NCI-H69 (cell line): ENCODE data around the gene OR8B3.
A peak's percentile ranks its signal among the peaks of the same experiment; 100 is the strongest.
"Not testable (repeated sequence)": the region's sequence is repeated elsewhere in the genome, so short reads cannot be mapped to it uniquely, and the experiment has no call there.

Experiments
- DNase-seq: peaks from one replicate; lab custom pipeline; 2025; lab: John Stamatoyannopoulos, UW

Gene OR8B3, protein sequence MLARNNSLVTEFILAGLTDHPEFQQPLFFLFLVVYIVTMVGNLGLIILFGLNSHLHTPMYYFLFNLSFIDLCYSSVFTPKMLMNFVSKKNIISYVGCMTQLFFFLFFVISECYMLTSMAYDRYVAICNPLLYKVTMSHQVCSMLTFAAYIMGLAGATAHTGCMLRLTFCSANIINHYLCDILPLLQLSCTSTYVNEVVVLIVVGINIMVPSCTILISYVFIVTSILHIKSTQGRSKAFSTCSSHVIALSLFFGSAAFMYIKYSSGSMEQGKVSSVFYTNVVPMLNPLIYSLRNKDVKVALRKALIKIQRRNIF

GRCh38 chr11:124398924-124399323, at the start of gene OR8B3:
Gene OR8B3, minus strand, starts transcription at chr11:124399024. Its CDS starts 1,673 bp downstream, at chr11:124397351.
- DNase-seq = no peak

DNA sequence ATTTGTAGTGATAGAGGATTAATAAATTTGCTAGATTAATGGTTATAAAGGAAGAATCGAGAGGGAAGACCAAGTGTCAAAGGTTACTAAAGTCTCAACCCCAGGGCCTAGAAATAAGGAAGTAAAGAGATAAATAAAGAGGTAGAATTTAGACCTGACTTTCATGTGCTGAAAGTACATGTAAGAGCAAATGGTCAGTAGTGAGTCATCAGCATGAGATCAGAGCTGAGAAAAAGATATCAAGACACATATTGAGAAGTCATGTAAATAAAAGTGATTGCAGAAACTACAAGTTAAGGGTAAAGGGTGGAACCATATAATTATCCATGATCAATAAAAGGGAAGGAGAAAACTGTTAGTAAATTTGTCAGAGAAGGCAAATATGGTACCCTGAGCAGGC, 48.1 kb upstream of the OR8B3 start:
- DNase-seq = no peak

DNA sequence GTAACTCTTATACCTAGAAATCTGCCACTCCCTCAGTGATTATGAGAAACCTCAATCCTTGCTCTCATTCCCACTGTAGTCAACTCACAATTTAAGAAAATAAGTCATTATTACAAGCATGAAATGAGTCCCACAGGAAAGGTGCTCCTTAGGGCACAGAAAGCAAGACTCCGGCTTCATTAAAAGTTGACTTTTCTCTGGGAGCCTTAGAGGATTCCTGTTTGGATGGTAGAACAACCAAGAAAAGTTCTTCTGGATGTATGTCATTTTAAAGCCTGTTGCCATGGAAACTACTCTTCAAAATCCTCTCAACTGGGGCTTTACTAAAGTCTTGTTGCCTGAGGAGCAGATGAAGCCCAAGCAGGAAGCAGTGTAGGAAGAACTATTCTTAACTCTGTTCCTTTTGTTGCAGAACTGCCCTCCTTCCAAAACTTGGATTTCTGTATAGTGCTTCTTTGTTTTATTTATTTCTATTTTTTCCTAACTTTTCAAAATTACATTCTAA, 46.9 kb upstream of the OR8B3 start, which contains the start of gene OR8B8:
OR8B8 (minus strand) TSS at position 51 of the 505 bp plus-strand sequence. CDS start 4,611 bp downstream, outside the sequence.
- no peak for DNase-seq

- no peak for DNase-seq
These were observed 44.0 kb upstream of the OR8B3 start for GRCh38 chr11:124442847-124443246.

DNA sequence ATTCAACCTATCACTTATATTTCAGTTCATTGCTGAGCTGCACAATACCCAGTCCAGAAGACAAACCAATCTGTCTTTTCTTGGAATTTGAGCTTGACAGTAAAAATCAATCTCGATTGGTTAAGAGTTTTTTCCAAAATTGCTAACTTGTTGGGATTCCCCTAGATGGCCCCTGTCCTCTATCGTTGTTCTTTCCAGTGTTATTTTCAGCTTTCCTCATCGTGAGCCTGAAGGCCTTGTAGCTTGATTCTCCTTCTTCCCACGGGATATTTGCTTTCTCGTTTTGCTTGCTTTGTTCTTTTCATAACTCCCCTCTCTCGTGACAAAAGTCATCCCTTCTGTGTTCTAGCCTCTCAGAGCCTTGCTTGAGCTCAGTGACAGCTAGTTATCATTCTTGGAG, 43.6 kb upstream of the OR8B3 start:
- DNase-seq = no peak

GRCh38 chr11:124441519-124441918, 42.7 kb upstream of the OR8B3 start:
- no peak for DNase-seq

- no peak for DNase-seq
These were observed 42.3 kb upstream of the OR8B3 start for GRCh38 chr11:124441081-124441480.

- no peak for DNase-seq
These were observed 41.8 kb upstream of the OR8B3 start for GRCh38 chr11:124440608-124441007.

DNA sequence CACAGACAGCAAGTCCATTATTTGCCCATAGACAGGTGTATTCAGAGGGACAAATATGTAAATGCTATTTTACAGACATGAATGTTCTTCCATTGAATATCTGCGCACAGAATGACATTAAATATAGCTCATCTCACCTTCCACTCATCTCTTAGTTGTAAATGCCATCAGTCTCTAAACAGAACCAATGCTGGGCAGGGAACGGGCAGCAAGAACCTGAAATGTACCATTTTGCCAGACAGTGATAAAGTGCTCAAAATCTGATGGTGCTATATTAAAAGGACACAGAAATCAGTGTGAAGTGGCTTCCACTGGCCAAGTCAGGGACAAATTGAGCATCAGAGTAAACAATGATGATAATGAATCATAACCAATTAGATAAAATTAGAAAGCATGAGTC, 35.9 kb upstream of the OR8B3 start:
- DNase-seq = no peak

GRCh38 chr11:124429599-124429998, 30.8 kb upstream of the OR8B3 start:
- no peak for DNase-seq

DNA sequence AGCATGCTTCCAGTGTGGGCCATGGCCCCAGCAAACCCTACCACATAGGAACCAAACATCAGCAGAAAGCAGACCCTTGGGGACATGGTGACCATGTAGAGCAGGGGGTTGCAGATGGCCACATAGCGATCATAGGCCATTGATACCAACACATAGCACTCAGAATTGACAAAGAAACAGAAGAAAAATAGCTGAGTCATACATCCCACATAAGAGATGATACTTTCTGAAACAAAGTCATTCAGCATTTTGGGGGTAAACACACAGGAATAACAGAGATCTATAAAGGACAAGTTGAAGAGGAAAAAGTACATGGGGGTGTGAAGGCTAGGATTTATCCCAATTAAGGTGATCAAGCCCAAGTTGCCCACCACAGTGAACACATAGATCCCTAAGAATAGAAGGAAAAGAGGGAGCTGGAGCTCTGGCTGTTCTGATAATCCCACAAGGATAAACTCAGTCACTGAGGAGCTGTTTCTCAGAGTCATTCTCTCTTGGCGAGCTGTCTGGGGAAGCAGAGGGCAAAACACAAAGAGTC, 25.6 kb upstream of the OR8B3 start, which contains the start of gene OR8B4:
OR8B4 (minus strand) TSS at position 488 of the 538 bp plus-strand sequence; CDS start at position 488, 0 bp downstream.
- no peak for DNase-seq

GRCh38 chr11:124421043-124421442, 22.2 kb upstream of the OR8B3 start:
- DNase-seq = no peak

DNA sequence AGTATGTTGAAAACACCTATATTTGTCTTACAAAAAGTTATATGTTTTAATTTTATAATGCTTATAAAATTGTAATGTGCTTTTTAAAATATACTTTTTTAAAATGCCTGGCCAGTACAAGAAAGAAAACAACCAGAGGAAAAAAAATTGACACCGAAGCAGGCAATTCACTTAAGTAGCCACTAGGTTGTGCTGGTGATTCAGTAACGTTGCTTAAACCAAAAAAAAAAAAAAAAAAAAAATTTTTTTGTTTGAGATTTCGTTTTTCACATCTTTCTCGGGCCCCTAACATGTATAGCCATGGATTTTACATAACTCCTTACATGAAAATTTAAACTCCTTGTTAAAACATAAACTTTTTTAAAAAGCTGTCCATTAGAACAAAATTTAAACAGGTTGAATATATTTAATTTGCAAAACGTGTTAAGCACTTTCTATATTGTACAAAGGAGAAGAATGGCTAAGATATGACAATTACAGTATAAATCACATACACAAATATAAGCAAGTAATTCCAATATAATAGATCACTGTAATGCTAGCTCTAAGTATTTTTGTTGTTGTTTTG, 16.6 kb upstream of the OR8B3 start:
- peak; percentile 50 for DNase-seq

DNA sequence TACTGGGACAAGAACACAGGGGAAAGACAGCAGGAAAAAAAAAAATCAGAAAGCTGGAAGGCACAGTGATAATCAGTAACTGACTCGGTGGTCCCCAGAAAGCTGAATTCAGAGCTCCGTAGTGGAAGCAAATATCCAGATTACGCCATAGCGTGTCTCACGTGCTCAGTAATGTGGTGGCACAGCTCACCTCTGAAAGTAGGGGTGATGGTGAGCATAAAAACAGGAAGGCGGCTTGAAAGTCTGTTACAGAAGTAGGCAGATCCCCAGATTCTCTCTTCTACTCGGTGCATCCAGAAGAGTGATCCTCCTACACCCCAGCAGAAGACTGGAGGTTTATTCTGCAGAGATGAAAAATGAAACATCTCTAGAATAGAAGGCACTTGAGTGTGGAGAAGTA, 11.1 kb upstream of the OR8B3 start:
- no peak for DNase-seq

- DNase-seq = no peak
These were observed 6.8 kb upstream of the OR8B3 start for GRCh38 chr11:124405581-124405980.

GRCh38 chr11:124403186-124403585, 4.4 kb upstream of the OR8B3 start:
- DNase-seq = not testable (repeated sequence)

DNA sequence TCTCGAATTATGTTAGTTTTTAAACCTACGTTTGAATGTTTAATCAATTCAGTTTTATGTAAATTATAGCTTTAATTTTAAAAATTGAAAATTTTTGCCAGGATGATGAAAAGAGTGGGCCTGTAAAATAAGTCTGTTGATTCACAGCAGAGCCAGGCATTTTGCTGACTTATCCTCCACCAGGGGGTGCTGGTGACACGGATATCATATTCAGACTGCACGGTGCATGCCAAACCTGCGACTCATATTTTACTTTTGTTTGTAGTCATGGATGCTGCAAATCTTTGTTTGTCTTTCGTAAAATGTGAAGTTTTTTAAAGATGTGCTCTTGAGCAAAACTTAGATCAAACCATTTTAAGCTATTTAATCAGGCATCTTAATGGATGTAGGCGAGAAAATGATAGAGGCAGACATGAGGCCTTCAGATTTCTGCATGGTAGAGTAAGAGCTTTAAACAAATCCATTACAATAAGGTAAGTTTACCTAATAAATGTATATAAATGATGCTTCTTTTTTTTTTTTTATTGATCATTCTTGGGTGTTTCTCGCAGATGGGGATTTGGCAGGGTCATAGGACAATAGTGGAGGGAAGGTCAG, 3.6 kb upstream of the OR8B3 start:
- DNase-seq = peak; percentile 58

DNA sequence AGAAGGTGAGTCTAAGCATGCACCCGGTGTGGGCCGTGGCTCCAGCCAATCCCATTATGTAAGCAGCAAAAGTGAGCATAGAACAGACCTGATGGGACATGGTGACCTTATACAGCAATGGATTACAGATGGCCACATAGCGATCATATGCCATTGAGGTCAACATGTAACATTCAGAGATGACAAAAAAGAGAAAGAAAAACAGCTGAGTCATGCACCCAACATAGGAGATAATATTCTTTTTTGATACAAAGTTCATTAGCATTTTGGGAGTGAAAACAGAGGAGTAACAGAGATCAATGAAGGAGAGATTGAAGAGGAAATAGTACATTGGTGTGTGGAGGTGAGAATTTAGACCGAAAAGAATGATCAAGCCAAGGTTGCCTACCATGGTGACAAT, 2.0 kb downstream of the OR8B3 start:
- DNase-seq = not testable (repeated sequence)

GRCh38 chr11:124394408-124394807, 4.4 kb downstream of the OR8B3 start:
- DNase-seq = no peak

DNA sequence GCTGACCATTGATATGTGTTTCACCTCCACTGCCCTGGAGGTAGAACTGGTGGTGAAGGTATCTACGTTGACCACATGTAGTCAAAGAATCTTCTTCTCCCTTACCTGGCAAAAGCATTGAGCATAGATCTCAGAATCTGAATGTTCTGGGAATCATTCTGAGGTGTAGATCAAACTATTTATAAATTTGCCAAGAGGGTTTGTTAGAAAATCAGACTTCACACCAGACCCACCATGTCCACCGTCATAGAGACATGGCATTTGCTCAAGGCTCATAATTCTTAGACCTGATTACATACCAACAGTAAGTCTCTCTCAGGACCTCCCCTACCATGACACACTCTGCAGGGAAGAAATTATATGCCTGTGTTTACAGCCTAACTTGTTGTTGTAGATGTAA, 14.4 kb downstream of the OR8B3 start, which contains the start of gene OR8B2:
OR8B2 (minus strand) TSS at position 101 of the 400 bp plus-strand sequence. CDS start 1,156 bp downstream, outside the sequence.
- DNase-seq = no peak

- DNase-seq = not testable (repeated sequence)
These were observed 16.0 kb downstream of the OR8B3 start for GRCh38 chr11:124382857-124383256.

GRCh38 chr11:124380585-124380984, 18.2 kb downstream of the OR8B3 start:
- no peak for DNase-seq
